Caco-2 (cell line): ENCODE results near the gene GUF1. TPM values are rescaled to one million over a fixed set of nuclear protein-coding genes. Genes with fewer than 3 reads are reported as not detected.

Source experiments
- BruUV-seq: library from RNA; stranded (reverse); fragments of 400-500 nt; replicated peaks from 2 replicates; lab custom pipeline; 2021; lab: Mats Ljungman, UMichigan
- CTCF ChIA-PET: fragments of 300-600 bp; sonication (Branson Sonifier 250); formaldehyde crosslinking; loops from one replicate; lab custom pipeline; 2022; ENCODE audit warnings: antibody characterized with exemption; lab: Charles Lee
- POLR2A ChIA-PET: fragments of 300-600 bp; sonication (Branson Sonifier 250); formaldehyde crosslinking; loops from one replicate; lab custom pipeline; 2022; ENCODE audit warnings: antibody characterized with exemption; lab: Charles Lee
- DNase-seq, 2 experiments: peaks; one replicate each; pipeline versions ENCODE4 v3.0.0 to v3.0.0-alpha.2; 2020 to 2022
- H3K27me3 ChIP-seq: replicated peaks from 2 replicates; pipeline ENCODE4 v1.6.0; 2011; ENCODE audit warnings: low read length; ENCODE audit not compliant: control insufficient read depth, insufficient read depth
- H3K36me3 ChIP-seq: 2 replicates; pipeline ENCODE4 v1.5.1; 2011; ENCODE audit warnings: low read length; ENCODE audit not compliant: control insufficient read depth, insufficient read depth
- H3K4me1 ChIP-seq: fragments of 250-450 bp; sonication (Bioruptor Pico); 2 replicates; pipeline ENCODE4 v1.5.1; 2020; ENCODE audit warnings: mild to moderate bottlenecking
- H3K4me3 ChIP-seq: 2 replicates; pipeline ENCODE4 v1.5.1; 2011; ENCODE audit warnings: low read depth, mild to moderate bottlenecking, control low read depth, low read length
- H3K9me3 ChIP-seq: fragments of 250-450 bp; sonication (Bioruptor Pico); 2 replicates; pipeline ENCODE4 v1.5.1; 2020; ENCODE audit warnings: mild to moderate bottlenecking, moderate library complexity
- H3K27ac Mint-ChIP-seq: one replicate; pipeline ENCODE4 v1.8.0; 2022; ENCODE audit warnings: mixed read lengths; ENCODE audit not compliant: unreplicated experiment
- H3K27me3 Mint-ChIP-seq: one replicate; pipeline ENCODE4 v1.8.0; 2022; ENCODE audit warnings: mixed read lengths; ENCODE audit not compliant: insufficient read depth, unreplicated experiment
- H3K36me3 Mint-ChIP-seq: one replicate; pipeline ENCODE4 v1.8.0; 2022; ENCODE audit warnings: mild to moderate bottlenecking, mixed read lengths; ENCODE audit not compliant: insufficient read depth, unreplicated experiment
- H3K4me1 Mint-ChIP-seq: one replicate; pipeline ENCODE4 v1.8.0; 2022; ENCODE audit warnings: low read depth, mixed read lengths; ENCODE audit not compliant: unreplicated experiment
- H3K4me3 Mint-ChIP-seq: one replicate; pipeline ENCODE4 v1.8.0; 2022; ENCODE audit warnings: mild to moderate bottlenecking, moderate library complexity, mixed read lengths; ENCODE audit not compliant: unreplicated experiment
- H3K9me3 Mint-ChIP-seq: one replicate; pipeline ENCODE4 v1.8.0; 2022; ENCODE audit warnings: mixed read lengths; ENCODE audit not compliant: unreplicated experiment
- intact Hi-C: fragments of 100-400 bp; cut with micrococcal nuclease; formaldehyde crosslinking; loops from one replicate; pipeline ENCODE4 v1.10.0; 2022; ENCODE audit not compliant: unreplicated experiment
- total RNA-seq: library from RNA; stranded (reverse); gene quantifications from 2 replicates; pipeline ENCODE4 v1.2.3, GENCODE V29; 2022
- TF ChIP-seq, protein P1 (sequence below), 2 experiments: fragments of 200-600 bp in 1 of 2; IDR thresholded peaks; 1 replicate in 1 of 2; 2 replicates in 1 of 2; pipeline versions ENCODE4 v1.5.1 to v1.8.0; 2011 to 2022; ENCODE audit warnings: antibody characterized with exemption in 1 of 2, control low read depth in 1 of 2, inconsistent platforms in 1 of 2, low read depth in 1 of 2, low read length in 1 of 2, mild to moderate bottlenecking in 1 of 2, moderate library complexity in 1 of 2; ENCODE audit not compliant: insufficient read depth in 1 of 2, severe bottlenecking in 1 of 2, unreplicated experiment in 1 of 2

Gene GUF1
- total RNA-seq, 1 experiment from 2014 or later, result 29.0 TPM

DNA sequence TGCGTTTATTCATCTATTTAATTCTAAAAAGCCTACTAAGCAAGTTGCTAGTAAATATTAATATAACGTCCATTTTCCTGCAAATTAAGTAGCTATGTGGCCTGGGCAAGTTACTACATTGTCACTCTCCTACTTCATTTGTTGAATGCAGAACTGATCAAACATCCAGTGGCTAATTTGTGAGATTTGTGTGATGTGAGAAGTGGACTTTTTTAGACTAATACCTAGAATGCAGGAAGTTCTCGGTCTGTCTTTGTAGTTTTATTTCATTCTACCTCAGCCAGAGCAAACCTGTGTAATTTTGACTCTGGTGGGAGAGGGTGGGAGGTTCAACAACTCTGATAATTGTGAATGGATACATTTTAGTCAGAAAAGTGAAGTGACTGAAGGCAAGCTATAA, 840 bp downstream of the GUF1 start:
- Mint-ChIP-seq H3K4me1 (no peaks in the 10 kb centered on the region), H3K27ac (peak overlapping the region; percentile 97), H3K9me3 (no peaks in the 10 kb centered on the region), H3K27me3 (no peaks in the 10 kb centered on the region), H3K36me3 (peaks cover 23% of the 10 kb centered on the region), H3K4me3 (peak overlapping the region; percentile 95)
- intact Hi-C loops, result loop anchor here (2.0 kb wide), 1 partner anchor 48 kb away; the partner anchor contains the start of gene GNPDA2
- H3K9me3 ChIP-seq, result no peaks in the 10 kb centered on the region
- H3K36me3 ChIP-seq, result no peaks in the 10 kb centered on the region
- H3K27me3 ChIP-seq, result no peaks in the 10 kb centered on the region
- TF ChIP-seq, protein P1, sequence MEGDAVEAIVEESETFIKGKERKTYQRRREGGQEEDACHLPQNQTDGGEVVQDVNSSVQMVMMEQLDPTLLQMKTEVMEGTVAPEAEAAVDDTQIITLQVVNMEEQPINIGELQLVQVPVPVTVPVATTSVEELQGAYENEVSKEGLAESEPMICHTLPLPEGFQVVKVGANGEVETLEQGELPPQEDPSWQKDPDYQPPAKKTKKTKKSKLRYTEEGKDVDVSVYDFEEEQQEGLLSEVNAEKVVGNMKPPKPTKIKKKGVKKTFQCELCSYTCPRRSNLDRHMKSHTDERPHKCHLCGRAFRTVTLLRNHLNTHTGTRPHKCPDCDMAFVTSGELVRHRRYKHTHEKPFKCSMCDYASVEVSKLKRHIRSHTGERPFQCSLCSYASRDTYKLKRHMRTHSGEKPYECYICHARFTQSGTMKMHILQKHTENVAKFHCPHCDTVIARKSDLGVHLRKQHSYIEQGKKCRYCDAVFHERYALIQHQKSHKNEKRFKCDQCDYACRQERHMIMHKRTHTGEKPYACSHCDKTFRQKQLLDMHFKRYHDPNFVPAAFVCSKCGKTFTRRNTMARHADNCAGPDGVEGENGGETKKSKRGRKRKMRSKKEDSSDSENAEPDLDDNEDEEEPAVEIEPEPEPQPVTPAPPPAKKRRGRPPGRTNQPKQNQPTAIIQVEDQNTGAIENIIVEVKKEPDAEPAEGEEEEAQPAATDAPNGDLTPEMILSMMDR (IDR thresholded peaks at IDR 0.05; ENCODE audit: insufficient read depth in 1 of 2, low read depth in 1 of 2, low read length in 1 of 2, severe bottlenecking in 1 of 2, unreplicated experiment in 1 of 2), result no peak
- H3K4me3 ChIP-seq, result peak overlapping the region; percentile 69
- H3K4me1 ChIP-seq, result no peaks in the 10 kb centered on the region
- no TSS peak for BruUV-seq
- CTCF ChIA-PET, result no interaction called here
- no peak for DNase-seq
- POLR2A ChIA-PET, result no interaction called here

DNA sequence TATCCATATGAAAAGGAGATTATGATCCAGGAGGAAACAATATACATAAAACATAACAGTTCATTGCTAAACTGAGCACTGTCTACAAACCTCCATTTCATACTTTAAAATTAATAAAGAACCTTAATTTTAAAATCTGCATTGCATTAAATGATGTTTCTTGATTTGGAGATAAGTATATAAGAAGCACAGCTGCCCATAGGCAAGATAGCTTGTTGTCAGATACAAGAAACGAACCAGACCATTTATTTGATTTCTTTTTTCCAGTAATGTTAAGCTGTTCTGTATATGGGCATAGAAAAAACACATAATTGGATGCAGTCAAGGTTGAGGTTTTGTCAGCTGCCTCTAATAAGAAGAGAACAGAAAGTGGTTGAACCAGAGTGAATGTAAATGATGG, 6.4 kb downstream of the GUF1 start:
- no peaks in the 10 kb centered on the region for H3K4me1 ChIP-seq
- H3K9me3 ChIP-seq, result no peaks in the 10 kb centered on the region
- no peaks in the 10 kb centered on the region for H3K36me3 ChIP-seq
- Mint-ChIP-seq H3K36me3 (peaks cover 33% of the 10 kb centered on the region), H3K4me3 (no peak overlapping the region), H3K4me1 (no peaks in the 10 kb centered on the region), H3K9me3 (no peaks in the 10 kb centered on the region), H3K27me3 (no peaks in the 10 kb centered on the region), H3K27ac (no peak overlapping the region)
- intact Hi-C loops, result no loop called here
- BruUV-seq, result no TSS peak
- TF ChIP-seq, protein P1 (IDR thresholded peaks at IDR 0.05; ENCODE audit: insufficient read depth in 1 of 2, low read depth in 1 of 2, low read length in 1 of 2, severe bottlenecking in 1 of 2, unreplicated experiment in 1 of 2), result no peak
- CTCF ChIA-PET, result no interaction called here
- no peaks in the 10 kb centered on the region for H3K27me3 ChIP-seq
- no peak for DNase-seq
- no peak overlapping the region for H3K4me3 ChIP-seq
- POLR2A ChIA-PET, result no interaction called here

DNA sequence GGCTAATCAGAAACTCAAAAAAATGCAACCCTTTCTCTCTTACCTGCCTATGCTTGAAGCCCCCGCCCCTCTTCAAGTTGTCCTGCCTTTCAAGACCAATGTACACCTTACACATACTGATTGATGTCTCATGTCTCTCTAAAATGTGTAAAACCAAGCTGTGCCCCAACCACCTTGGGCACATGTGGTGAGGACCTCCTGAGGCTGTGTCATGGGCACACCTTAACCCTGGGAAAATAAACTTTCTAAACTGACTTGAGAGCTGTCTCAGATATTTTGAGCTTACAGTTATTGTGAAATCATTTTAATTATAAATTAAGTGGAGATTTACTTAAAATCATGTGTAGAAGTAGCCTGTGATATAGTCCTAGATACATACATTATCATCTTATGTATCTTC, 22.2 kb downstream of the GUF1 start:
- ChIA-PET POLR2A (no interaction called here), CTCF (no interaction called here)
- H3K4me3 ChIP-seq, result no peak overlapping the region
- TF ChIP-seq, protein P1 (IDR thresholded peaks at IDR 0.05; ENCODE audit: insufficient read depth in 1 of 2, low read depth in 1 of 2, low read length in 1 of 2, severe bottlenecking in 1 of 2, unreplicated experiment in 1 of 2), result no peak
- no peaks in the 10 kb centered on the region for H3K27me3 ChIP-seq
- intact Hi-C loops, result no loop called here
- Mint-ChIP-seq H3K9me3 (no peaks in the 10 kb centered on the region), H3K4me3 (no peak overlapping the region), H3K36me3 (peaks cover 56% of the 10 kb centered on the region), H3K27ac (no peak overlapping the region), H3K27me3 (no peaks in the 10 kb centered on the region), H3K4me1 (peaks cover 6% of the 10 kb centered on the region)
- H3K9me3 ChIP-seq, result no peaks in the 10 kb centered on the region
- BruUV-seq, result TSS peak; percentile 26
- H3K4me1 ChIP-seq, result no peaks in the 10 kb centered on the region
- no peaks in the 10 kb centered on the region; the same call in 1 of the 2 replicates for H3K36me3 ChIP-seq
- no peak for DNase-seq
